GM06990 (cell line): ENCODE data around the gene CCND3.

Source experiments
- DNase-seq: peaks from one replicate; pipeline ENCODE4 v3.0.0-alpha.2; 2011; ENCODE audit not compliant: insufficient read length; ENCODE audit errors: extremely low read depth
- H3K27me3 ChIP-seq: replicated peaks from 2 replicates; pipeline ENCODE4 v1.6.0; 2011; ENCODE audit warnings: low read length; ENCODE audit not compliant: control insufficient read depth, insufficient read depth
- H3K36me3 ChIP-seq: 2 replicates; pipeline ENCODE4 v1.5.1; 2011; ENCODE audit warnings: low read length; ENCODE audit not compliant: control insufficient read depth, insufficient read depth
- H3K4me3 ChIP-seq: replicated peaks from 2 replicates; pipeline ENCODE4 v1.5.1; 2011; ENCODE audit warnings: low read depth, mild to moderate bottlenecking, control low read depth, low read length
- CTCF ChIP-seq: IDR thresholded peaks from 2 replicates; pipeline ENCODE4 v1.5.1; 2011; ENCODE audit warnings: low read length, control low read depth, mild to moderate bottlenecking, inconsistent platforms; ENCODE audit not compliant: insufficient read depth, poor library complexity, severe bottlenecking

CCND3 gene

GRCh38 chr6:41974281-41974825 is 32.7 kb upstream of the CCND3 start:
- Histone ChIP-seq H3K4me3 (no peak overlapping the region), H3K27me3 (no peaks in the 10 kb centered on the region), H3K36me3 (no peaks in the 10 kb centered on the region)
- no peak for DNase-seq
- no peak for TF ChIP-seq CTCF

GRCh38 chr6:41972826-41973225 is 31.2 kb upstream of the CCND3 start:
- Histone ChIP-seq H3K4me3 (no peak overlapping the region), H3K36me3 (no peaks in the 10 kb centered on the region), H3K27me3 (no peaks in the 10 kb centered on the region)
- no peak for TF ChIP-seq CTCF
- no peak for DNase-seq

GRCh38 chr6:41970436-41970846 is 28.8 kb upstream of the CCND3 start:
- no peak for TF ChIP-seq CTCF
- Histone ChIP-seq H3K4me3 (no peak overlapping the region), H3K27me3 (no peaks in the 10 kb centered on the region), H3K36me3 (no peaks in the 10 kb centered on the region)
- DNase-seq, result no peak

- no peak overlapping the region for H3K4me3 ChIP-seq
- DNase-seq, result no peak
Observed at GRCh38 chr6:41967312-41968287, 26.0 kb upstream of the CCND3 start.

GRCh38 chr6:41966961-41967311 is 25.3 kb upstream of the CCND3 start:
- TF ChIP-seq CTCF, result no peak
- Histone ChIP-seq H3K27me3 (no peaks in the 10 kb centered on the region), H3K4me3 (no peak overlapping the region), H3K36me3 (no peaks in the 10 kb centered on the region)
- DNase-seq, result no peak

More at GRCh38 chr6:41967312-41968287, 26.0 kb upstream of the CCND3 start:
- no peak for TF ChIP-seq CTCF
- Histone ChIP-seq H3K36me3 (no peaks in the 10 kb centered on the region), H3K27me3 (no peaks in the 10 kb centered on the region)
